Keratinocyte (primary cell): ENCODE measurements around the gene TRIM10. TPM values are rescaled to one million over a fixed set of nuclear protein-coding genes. Genes with fewer than 3 reads are reported as not detected.
"Not testable (repeated sequence)": the region's sequence is repeated elsewhere in the genome, so short reads cannot be mapped to it uniquely, and the experiment has no call there.

Source experiments
- DNase-seq: peaks from one replicate; pipeline ENCODE4 v3.0.0-alpha.2; 2011; ENCODE audit warnings: low read depth, missing footprints, low spot score
- FAIRE-seq: peaks from 2 replicates; lab custom pipeline; 2011; peaks lifted over from hg19 to GRCh38; lab: Jason Lieb, UNC
- H2AFZ ChIP-seq: 2 replicates; pipeline ENCODE4 v1.6.0; 2012; ENCODE audit warnings: low read length, control low read depth, inconsistent platforms; ENCODE audit not compliant: control insufficient read depth
- H3K27ac ChIP-seq: 2 replicates; pipeline ENCODE4 v1.5.1; 2011; ENCODE audit warnings: low read length; ENCODE audit not compliant: control insufficient read depth, insufficient read depth
- H3K27me3 ChIP-seq: 3 replicates; pipeline ENCODE4 v1.6.0; 2011; ENCODE audit warnings: low read length; ENCODE audit not compliant: control insufficient read depth, insufficient read depth; ENCODE audit errors: extremely low read depth
- H3K36me3 ChIP-seq, 2 experiments: 2 replicates in 1 of 2; 3 replicates in 1 of 2; pipeline ENCODE4 v1.5.1; 2011; ENCODE audit warnings: low read length in 2 of 2, mild to moderate bottlenecking in 1 of 2; ENCODE audit not compliant: control insufficient read depth in 2 of 2, insufficient read depth in 2 of 2; ENCODE audit errors: extremely low read depth in 1 of 2
- H3K4me1 ChIP-seq: 3 replicates; pipeline ENCODE4 v1.5.1; 2011; ENCODE audit warnings: low read length; ENCODE audit not compliant: control insufficient read depth, insufficient read depth; ENCODE audit errors: extremely low read depth
- H3K4me2 ChIP-seq: 3 replicates; pipeline ENCODE4 v1.6.0; 2011; ENCODE audit warnings: low read depth, low read length; ENCODE audit not compliant: control insufficient read depth, insufficient read depth; ENCODE audit errors: extremely low read depth
- H3K4me3 ChIP-seq, 3 experiments: fragments of 200-600 bp in 1 of 3; sonication (generic) in 1 of 3; 2 replicates in 2 of 3; 3 replicates in 1 of 3; pipeline ENCODE4 v1.5.1; 2011 to 2016; ENCODE audit warnings: low read length in 3 of 3, mild to moderate bottlenecking in 3 of 3, control low read depth in 2 of 3, inconsistent platforms in 1 of 3, low read depth in 1 of 3, mixed read lengths in 1 of 3, mixed run types in 1 of 3, moderate library complexity in 1 of 3; ENCODE audit not compliant: control insufficient read depth in 2 of 3, insufficient read depth in 2 of 3; ENCODE audit errors: extremely low read depth in 1 of 3
- H3K79me2 ChIP-seq: 2 replicates; pipeline ENCODE4 v1.6.0; 2012; ENCODE audit warnings: low read length; ENCODE audit not compliant: control insufficient read depth, insufficient read depth
- H3K9ac ChIP-seq: 3 replicates; pipeline ENCODE4 v1.6.0; 2011; ENCODE audit warnings: low read length; ENCODE audit not compliant: control insufficient read depth, insufficient read depth; ENCODE audit errors: extremely low read depth
- H3K9me1 ChIP-seq: 3 replicates; pipeline ENCODE4 v1.6.0; 2011; ENCODE audit warnings: low read length; ENCODE audit not compliant: control insufficient read depth, insufficient read depth; ENCODE audit errors: extremely low read depth
- H3K9me3 ChIP-seq: 2 replicates; pipeline ENCODE4 v1.5.1; 2012; ENCODE audit warnings: low read depth, low read length; ENCODE audit not compliant: control insufficient read depth
- H4K20me1 ChIP-seq: 3 replicates; pipeline ENCODE4 v1.6.0; 2011; ENCODE audit warnings: low read length; ENCODE audit not compliant: control insufficient read depth, insufficient read depth; ENCODE audit errors: extremely low read depth
- CTCF ChIP-seq, 3 experiments: IDR thresholded peaks in 1 of 3; conservative IDR thresholded peaks in 1 of 3; optimal IDR thresholded peaks in 1 of 3; 2 replicates in 2 of 3; 3 replicates in 1 of 3; pipeline versions ENCODE3 to v1.5.1; 2011; ENCODE audit warnings: low read length in 3 of 3, mild to moderate bottlenecking in 3 of 3, moderate library complexity in 2 of 3, control low read depth in 1 of 3, inconsistent platforms in 1 of 3; ENCODE audit not compliant: insufficient read depth in 2 of 3; ENCODE audit errors: extremely low read depth in 1 of 3
- EZH2 ChIP-seq: IDR thresholded peaks from one replicate; pipeline ENCODE4 v1.6.1; 2012; ENCODE audit warnings: inconsistent platforms, mild to moderate bottlenecking, low read length, moderate library complexity
- dilution Hi-C: fragments of 300-500 bp; cut with MboI; formaldehyde crosslinking; loops from one replicate; pipeline ENCODE4 v1.7.0; 2020; ENCODE audit warnings: low sequenced_read_pairs; ENCODE audit not compliant: extremely low pct_ligation_motif_present
- polyA plus RNA-seq, 5 experiments: library from polyadenylated mRNA; depleted of rRNA in 3 of 5; stranded (reverse) in 3 of 5; stranded (forward) in 1 of 5; unstranded in 1 of 5; fragments of >200 nt; gene quantifications; 1 replicate in 1 of 5; 2 replicates in 3 of 5; 3 replicates in 1 of 5; pipeline versions ENCODE4 v1.2.1 to v1.2.3, GENCODE V29; 2011 to 2012; ENCODE audit warnings: missing spikeins in 2 of 5, low read depth in 1 of 5, low replicate concordance in 1 of 5

The TRIM10 gene
- polyA plus RNA-seq, 1 donor (not counting 4 experiments of a cell fraction or from before 2014, with no cell fraction given) = not detected

DNA sequence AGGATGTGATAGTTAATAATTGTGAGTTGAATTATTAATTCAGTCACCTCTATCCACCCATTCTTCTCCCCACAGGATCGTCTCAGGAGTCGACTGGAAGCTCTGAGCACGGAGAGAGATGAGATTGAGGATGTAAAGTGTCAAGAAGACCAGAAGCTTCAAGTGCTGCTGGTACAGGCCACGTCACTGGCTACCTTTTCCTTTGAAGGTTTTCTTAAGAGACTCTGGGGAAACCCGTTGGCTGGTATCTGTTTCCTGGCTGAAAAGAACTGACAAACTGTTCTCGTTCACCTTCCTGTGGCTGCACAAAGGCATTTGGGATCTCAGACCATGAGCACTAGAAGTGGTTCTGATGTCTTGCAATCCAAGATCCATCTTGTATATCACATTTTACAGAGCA, 6.1 kb upstream of the TRIM10 start:
- FAIRE-seq (no peak), DNase-seq (no peak)
- H4K20me1 ChIP-seq = no peaks in the 10 kb centered on the region
- H3K4me3 ChIP-seq = no peak overlapping the region
- H3K4me2 ChIP-seq = no peak overlapping the region
- no peaks in the 10 kb centered on the region for H3K36me3 ChIP-seq
- H3K79me2 ChIP-seq = no peaks in the 10 kb centered on the region
- no peak overlapping the region for H3K27ac ChIP-seq
- H3K9me1 ChIP-seq = no peaks in the 10 kb centered on the region
- dilution Hi-C loops = no loop called here
- H3K9ac ChIP-seq = no peak overlapping the region
- TF ChIP-seq CTCF (optimal IDR thresholded peaks at IDR 0.05 in 1 of 3, IDR thresholded peaks at IDR 0.05 in 1 of 3, conservative IDR thresholded peaks at IDR 0.05 in 1 of 3; ENCODE audit: extremely low read depth in 1 of 3, insufficient read depth in 2 of 3, low read length in 3 of 3) = no peak
- TF ChIP-seq EZH2 = no peak
- no peak overlapping the region for H2AFZ ChIP-seq
- H3K9me3 ChIP-seq = no peaks in the 10 kb centered on the region
- peaks cover 53% of the 10 kb centered on the region for H3K27me3 ChIP-seq
- no peaks in the 10 kb centered on the region for H3K4me1 ChIP-seq

DNA sequence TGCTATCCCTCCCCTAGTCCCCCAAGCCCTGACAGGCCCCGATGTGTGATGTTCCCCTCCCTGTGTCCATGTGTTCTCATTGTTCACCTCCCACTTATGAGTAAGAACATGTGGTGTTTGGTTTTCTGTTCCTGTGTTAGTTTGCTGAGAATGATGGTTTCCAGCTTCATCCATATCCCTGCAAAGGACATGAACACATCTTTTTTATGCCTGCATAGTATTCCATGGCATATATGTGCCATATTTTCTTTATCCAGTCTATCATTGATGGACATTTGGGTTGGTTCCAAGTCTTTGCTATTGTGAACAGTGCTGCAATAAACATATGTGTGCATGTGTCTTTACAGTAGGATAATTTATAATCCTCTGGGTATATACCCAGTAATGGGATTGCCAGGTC, 4.2 kb upstream of the TRIM10 start:
- peaks cover 35% of the 10 kb centered on the region for H3K27me3 ChIP-seq
- H3K9ac ChIP-seq, H3K4me2 ChIP-seq, H3K27ac ChIP-seq, H2AFZ ChIP-seq, H3K9me3 ChIP-seq, H3K79me2 ChIP-seq, H4K20me1 ChIP-seq, H3K4me3 ChIP-seq, H3K9me1 ChIP-seq, H3K4me1 ChIP-seq, DNase-seq, H3K36me3 ChIP-seq, dilution Hi-C loops, FAIRE-seq: not testable (repeated sequence)

DNA sequence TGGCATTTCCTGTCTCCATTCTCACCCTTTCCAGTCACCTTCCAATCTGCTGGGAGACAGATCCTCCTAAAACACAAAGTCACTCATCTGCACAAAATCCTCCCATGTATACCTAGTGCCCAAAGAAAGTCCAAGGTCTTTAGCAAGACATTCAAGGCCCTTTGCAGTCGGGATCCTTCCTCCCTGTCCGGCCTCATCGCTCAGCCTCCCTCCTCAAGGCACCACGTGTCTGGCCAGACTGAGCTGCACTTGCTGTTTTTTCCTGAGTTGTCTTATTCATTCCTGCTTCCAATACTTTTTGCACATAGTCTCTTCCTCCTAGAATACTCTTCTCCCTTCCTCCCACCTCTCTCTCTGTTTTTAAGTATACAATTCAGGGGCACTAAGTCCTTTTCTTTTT, 3.7 kb upstream of the TRIM10 start:
- no peak overlapping the region for H3K4me3 ChIP-seq
- H2AFZ ChIP-seq = no peak overlapping the region
- dilution Hi-C loops = no loop called here
- H3K27ac ChIP-seq = no peak overlapping the region
- H3K9me3 ChIP-seq = no peaks in the 10 kb centered on the region
- no peak for DNase-seq
- no peak overlapping the region for H3K4me2 ChIP-seq
- H4K20me1 ChIP-seq = no peaks in the 10 kb centered on the region
- no peaks in the 10 kb centered on the region for H3K79me2 ChIP-seq
- peaks cover 35% of the 10 kb centered on the region for H3K27me3 ChIP-seq
- no peaks in the 10 kb centered on the region for H3K36me3 ChIP-seq
- no peak for FAIRE-seq
- TF ChIP-seq CTCF (optimal IDR thresholded peaks at IDR 0.05 in 1 of 3, IDR thresholded peaks at IDR 0.05 in 1 of 3, conservative IDR thresholded peaks at IDR 0.05 in 1 of 3; ENCODE audit: extremely low read depth in 1 of 3, insufficient read depth in 2 of 3, low read length in 3 of 3) (no peak), EZH2 (no peak)
- no peak overlapping the region for H3K9ac ChIP-seq
- no peaks in the 10 kb centered on the region for H3K4me1 ChIP-seq
- H3K9me1 ChIP-seq = no peaks in the 10 kb centered on the region
